DMS 273 (cell line): ENCODE results near the gene TMEM247.
"Not testable (repeated sequence)": the region's sequence is repeated elsewhere in the genome, so short reads cannot be mapped to it uniquely, and the experiment has no call there.

Experiments
- DNase-seq: peaks from one replicate; lab custom pipeline; 2025; ENCODE audit not compliant: unreplicated experiment; lab: John Stamatoyannopoulos, UW

The TMEM247 gene

DNA sequence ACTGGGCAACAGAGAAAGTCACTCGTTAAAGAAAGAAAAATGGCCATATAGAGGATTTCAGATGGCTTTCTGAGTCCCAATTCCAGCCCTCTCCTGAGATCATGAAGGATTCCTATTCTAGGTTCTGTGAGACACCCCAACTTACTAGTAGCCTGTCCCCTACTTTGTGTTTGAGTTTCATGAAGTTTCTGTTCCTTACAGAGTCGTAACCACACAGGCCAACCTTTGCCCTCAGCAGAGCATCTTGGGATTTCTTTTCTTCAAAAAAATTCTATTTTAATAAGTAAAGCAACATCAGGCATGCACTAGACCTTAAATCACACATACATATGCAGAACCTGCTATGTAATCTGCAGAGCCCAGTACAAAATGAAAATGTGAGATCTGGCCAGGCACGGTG, 30.4 kb downstream of the TMEM247 start:
- no peak for DNase-seq

DNA sequence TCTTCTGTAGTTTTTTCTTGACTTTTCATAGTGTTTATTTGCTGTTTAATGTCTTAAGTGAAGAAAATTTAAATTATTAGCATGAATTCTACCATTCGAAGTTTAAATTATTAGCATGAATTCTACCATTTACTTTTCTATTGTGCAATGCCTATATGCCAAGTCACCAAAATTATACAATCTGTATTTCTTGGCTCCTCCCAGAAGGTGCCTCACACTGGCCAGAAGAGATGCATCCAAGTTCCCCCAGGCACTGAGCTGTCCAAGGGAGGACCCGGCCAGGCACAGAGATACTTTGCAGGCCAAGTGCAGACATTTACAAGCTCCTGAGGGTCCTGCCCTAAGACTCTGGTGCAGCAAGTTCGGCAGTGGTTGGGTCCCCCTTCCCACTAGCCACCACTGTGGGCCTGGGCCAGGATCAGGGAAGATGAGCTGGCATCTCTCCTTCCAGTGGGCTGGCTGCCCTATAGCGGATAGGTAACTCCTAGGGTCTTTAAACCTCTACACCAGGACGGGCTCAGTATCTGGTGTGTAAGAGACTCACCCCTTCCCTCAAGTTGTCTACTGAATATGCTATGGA, 31.3 kb downstream of the TMEM247 start:
- no peak for DNase-seq

DNA sequence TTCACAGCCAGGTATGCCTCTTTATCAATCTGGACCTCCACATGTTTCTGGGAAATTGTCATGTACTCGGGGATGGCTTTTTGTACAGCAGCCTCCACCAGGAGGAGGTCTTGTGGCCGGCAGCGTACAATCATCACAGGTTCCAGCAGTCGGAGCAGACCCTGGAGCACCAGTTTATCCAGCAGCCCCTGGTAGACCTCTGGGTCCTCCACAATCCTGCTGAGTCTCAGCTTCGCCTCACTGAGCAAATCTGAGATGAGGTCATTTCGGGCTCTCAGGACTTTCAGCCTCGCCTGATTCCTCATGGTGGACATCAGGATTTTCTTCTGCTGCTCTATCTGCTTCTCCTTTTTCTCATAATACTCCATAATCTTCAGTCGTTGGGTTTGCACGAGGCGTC, 32.8 kb downstream of the TMEM247 start:
- DNase-seq, result no peak

DNA sequence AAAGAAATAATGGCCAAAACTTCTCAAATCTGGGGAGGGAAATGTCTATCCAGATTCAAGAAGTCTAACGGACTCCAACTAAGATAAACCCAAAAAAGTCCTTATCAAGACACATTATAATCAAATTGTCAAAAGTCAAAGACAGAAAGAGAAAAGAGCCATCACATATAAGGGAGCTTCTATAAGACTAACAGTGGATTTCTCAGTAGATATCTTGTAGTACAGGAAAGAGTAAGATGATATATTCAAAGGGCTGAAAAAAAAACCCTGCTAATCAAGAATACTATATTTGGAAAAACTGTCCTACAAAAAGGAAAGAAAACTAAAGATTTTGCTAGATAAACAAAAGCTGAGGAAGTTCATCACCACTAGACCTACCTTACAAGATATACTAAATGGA, 35.4 kb downstream of the TMEM247 start:
- DNase-seq, result no peak

DNA sequence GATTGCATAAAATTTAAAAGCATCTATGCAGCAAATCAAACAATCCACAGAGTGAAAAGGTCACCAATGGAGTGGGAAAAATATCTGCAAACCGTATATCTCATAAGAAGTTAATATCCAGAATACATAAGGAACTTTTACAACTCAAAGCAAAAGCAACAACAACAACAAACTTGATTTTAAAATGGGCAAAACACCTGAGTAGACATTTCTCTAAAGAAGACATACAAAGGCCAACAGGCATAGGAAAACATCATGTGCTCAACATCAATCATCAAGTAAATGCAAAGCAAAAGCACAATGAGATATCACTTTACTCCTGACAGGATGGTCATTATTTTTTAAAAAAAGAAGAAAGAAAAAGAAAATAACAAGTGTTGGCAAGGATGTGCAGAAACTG, 38.1 kb downstream of the TMEM247 start:
- DNase-seq, result no peak

DNA sequence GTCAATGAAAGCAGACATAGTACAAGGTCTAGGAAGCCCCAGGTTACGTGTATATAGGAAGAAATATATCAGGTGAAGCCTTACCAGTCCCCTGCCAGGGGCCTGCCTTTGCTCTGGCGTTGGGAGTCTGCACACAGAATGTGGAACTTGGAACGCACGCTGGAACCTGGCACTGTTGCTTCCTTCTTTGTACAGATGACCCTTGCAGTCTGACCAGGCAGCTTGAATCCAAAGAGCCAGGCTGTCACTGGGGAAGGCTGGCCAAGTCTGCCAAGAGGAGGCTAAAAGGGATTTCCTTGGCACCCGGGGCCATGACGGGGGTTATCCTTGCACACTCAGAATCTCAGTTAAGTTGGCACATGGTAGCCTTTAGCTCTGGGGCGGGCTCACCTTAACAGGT, 39.5 kb downstream of the TMEM247 start:
- DNase-seq, result peak; percentile 73

DNA sequence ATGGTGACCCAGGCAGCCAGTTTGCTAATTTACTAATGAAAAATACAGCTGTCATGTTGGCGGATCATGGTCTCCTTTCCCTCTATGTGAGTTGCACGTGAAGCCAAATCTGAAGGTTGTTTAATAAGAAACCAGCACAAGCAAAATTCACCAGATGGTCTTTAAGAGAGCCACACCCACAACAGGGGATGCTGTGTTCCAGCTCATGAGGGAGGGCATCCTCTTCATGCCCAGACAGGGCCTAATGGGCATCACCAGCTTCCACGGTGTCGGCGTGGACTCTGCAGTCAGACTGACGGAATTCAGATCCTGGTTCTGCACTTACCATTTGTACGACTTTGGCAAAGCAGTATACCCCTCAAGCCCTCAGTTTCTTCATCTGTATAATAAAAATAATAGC, 39.9 kb downstream of the TMEM247 start:
- DNase-seq, result peak; percentile 86

DNA sequence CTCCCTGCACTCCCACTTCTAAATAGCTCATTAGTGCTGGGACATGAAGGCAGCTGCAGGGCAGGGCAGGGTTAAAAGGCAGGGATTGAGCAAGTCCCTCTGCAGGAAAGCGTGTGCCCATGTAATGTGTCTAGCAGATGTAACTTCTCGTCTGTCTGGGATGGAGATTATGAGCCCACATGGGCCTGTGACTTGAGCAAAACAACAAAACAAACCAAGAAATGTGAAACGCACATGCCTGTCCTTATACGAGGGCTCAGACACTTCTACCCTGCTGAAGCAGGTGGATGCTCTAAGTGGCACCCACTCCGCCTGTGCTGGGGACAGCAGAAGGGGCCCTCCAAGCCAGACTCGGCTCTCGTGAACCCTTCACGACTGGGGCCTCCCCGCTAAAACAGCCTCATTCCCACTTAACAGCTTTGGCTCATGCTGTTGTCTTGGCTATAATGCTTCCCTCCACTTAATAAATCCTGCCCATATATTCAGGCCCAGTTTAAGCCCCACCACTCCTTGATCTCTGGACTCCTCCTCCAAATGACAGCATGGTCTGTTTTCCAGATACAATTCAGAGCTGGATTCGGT, 40.9 kb downstream of the TMEM247 start:
- DNase-seq, result peak; percentile 48

DNA sequence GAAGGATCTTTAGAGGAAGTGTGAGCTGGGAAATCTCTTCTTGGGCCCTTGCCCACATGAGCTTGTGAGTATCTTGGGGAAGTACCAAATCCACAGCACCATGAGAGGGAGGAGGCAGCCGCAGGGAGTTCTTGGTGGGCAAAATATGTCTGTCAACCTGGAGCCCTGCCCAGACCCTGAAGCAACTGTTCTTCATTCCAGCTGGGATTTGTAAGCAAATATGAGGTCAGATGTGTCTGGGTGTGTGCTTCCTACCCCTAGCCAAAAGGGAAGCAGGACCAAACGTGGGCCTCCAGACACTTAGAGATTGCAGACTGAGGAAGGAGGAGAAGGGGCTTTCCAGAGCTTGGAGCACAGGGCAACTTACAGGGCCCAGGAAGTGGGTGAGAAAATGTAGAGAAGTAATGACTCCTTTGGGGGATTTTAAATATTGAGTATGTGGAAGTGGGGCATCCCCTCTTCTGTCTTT, 41.9 kb downstream of the TMEM247 start:
- peak; percentile 80 for DNase-seq

DNA sequence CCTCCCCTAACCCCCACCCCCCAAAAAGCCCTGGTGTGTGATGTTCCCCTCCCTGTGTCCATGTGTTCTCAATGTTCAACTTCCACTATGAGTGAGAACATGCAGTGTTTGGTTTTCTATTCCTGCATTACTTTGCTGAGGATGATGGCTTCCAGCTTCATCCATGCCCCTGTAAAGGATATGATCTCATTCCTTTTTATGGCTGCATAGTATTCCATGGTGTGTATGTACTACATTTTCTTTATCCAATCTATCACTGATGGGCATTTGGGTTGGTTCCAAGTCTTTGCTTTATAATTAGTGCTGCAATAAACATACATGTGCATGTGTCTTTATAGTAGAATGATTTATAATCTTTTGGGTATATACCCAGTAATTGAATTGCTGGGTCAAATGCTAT, 43.0 kb downstream of the TMEM247 start:
- not testable (repeated sequence) for DNase-seq

DNA sequence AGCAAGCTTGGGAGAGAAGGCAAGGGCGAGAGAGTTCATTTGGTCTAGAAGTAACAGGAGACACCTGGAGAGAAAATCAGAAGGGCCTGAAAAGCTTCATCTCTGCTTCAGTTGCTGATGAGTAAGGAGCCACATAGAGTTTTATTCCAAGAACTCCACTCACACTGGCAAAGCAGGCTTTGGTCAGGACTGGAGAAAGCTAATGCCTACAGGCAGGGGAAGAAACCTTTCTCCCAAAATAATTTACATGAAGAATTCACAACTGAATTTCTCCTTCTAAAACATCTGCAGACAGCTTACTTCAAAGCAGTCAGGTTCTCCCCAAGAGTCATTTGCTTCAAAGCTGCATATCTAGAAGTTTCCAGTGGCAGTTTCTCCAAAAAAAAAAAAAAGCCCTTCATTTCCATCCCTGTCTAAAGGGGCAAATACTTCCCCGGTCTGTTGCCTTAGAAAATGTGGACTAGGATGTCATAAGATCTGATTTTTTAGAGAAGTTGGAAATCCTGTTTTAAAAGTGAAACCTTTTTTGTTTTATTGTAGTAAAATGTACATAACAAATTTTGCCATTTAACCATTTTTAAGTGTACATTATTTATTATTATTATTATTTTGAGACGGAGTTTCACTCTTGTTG, 46.3 kb downstream of the TMEM247 start:
- no peak for DNase-seq

DNA sequence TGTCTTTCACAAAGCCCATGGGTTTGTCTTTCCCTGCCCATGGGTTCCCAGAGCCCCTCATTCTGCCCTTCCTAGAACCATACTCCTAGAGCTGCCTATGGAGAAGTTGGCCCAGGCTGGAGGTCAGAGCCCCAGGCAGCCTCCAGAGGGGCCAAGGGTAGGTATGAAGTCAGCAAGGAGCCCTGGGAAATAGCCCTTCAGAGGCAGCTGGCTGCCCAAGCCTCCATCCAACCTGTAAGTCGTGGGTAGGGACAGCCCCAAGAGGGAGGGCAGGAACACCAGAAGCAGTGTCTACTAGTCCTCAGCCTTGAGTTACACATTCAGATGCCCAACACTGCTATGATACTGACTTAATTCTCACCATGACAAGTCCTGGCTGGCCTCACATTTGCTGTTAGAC, 49.5 kb downstream of the TMEM247 start:
- no peak for DNase-seq

DNA sequence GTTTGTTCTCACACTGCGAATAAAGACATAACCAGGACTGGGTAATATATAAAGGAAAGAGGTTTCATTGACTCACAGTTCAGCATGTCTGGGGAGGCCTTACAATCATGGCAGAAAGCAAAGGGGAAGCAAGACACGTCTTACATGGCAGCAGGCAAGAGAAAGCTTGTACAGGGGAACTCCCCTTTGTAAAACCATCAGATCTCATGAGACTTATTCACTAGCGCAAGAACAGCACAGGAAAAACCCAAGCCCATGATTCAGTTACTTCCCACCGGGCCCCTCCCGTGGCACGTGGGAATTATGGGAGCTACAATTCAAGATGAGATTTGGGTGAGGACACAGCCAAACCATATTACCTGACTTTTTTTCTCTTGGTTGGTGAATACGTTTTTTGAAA, 51.3 kb downstream of the TMEM247 start:
- no peak for DNase-seq

DNA sequence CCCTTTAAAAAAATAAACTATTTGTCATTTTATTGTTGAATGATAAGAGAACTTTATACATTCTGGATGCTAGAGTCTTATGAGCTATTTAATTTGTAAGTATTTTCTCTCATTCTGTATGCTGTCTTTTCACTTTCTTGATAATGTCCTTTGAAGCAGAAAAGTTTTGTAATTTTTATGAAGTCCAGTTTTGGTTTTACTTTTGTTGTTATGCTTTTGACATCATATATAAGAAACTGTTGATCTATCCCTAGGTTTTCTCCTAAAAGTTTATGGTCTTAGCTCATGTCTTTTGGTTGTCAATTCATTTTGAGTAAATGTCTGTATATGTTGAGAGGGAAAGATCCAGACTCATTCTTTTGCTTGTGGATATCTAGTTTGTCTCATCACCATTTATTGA, 52.5 kb downstream of the TMEM247 start:
- no peak for DNase-seq
